ENCODE data around the gene RASA3. TPM values are rescaled to one million over a fixed set of nuclear protein-coding genes. Genes with fewer than 3 reads are reported as not detected.
A peak's percentile ranks its signal among the peaks of the same experiment; 100 is the strongest.

The RASA3 gene
- total RNA-seq, 1 experiment from 2014 or later = 9.1 TPM

GRCh38 chr13:113998781-113999617, 133.4 kb downstream of the RASA3 start:
- POLR2A ChIA-PET (ENCODE audit: unreplicated experiment) = no interaction called here
- H3K9ac ChIP-seq (ENCODE audit: low read length) = no peak overlapping the region
- no peak for DNase-seq

GRCh38 chr13:113997845-113998751, 134.3 kb downstream of the RASA3 start:
- POLR2A ChIA-PET (ENCODE audit: unreplicated experiment) = no interaction called here
- Histone ChIP-seq H3K27ac (ENCODE audit: low read length) (peak overlapping the region; percentile 50), H3K4me2 (ENCODE audit: low read length) (no peak overlapping the region), H3F3A (ENCODE audit: low read length, unreplicated experiment) (no peaks in the 10 kb centered on the region), H3K9me3 (ENCODE audit: low read length) (no peaks in the 10 kb centered on the region), H3K36me3 (ENCODE audit: low read depth, low read length) (no peaks in the 10 kb centered on the region), H3K27me3 (ENCODE audit: low read length) (no peaks in the 10 kb centered on the region), H2AFZ (ENCODE audit: low read length) (no peak overlapping the region), H3K4me1 (ENCODE audit: insufficient read depth, low read length) (peaks cover 17% of the 10 kb centered on the region), H3K9ac (ENCODE audit: low read length) (no peak overlapping the region), H3K9me2 (replicated peaks; ENCODE audit: low read length) (no peaks in the 10 kb centered on the region), H3K4me3 (ENCODE audit: low read length) (no peak overlapping the region), H4K20me1 (ENCODE audit: low read length) (no peaks in the 10 kb centered on the region), H3K79me2 (ENCODE audit: low read length) (no peaks in the 10 kb centered on the region)
- CTCF ChIA-PET = interaction anchor here (0.5 kb wide), 1 partner anchor 90 kb away, joined by 3 read pairs; no protein-coding TSS in a partner anchor
- peak; percentile 8 for DNase-seq
- intact Hi-C loops (cut with micrococcal nuclease) = no loop called here
- TF ChIP-seq EZH2 (IDR thresholded peaks at IDR 0.05; ENCODE audit: low read length, unreplicated experiment) (no peak), CTCF (conservative IDR thresholded peaks at IDR 0.05; ENCODE audit: low read depth, low read length) (no peak), EZH2phosphoT487 (IDR thresholded peaks at IDR 0.05; ENCODE audit: borderline replicate concordance, low read length) (no peak)
- no TSS peak for BruUV-seq (replicated peaks)
- ATAC-seq = no peak

More at GRCh38 chr13:113998781-113999617, 133.4 kb downstream of the RASA3 start:
- no peaks in the 10 kb centered on the region for H3K36me3 ChIP-seq (ENCODE audit: low read depth, low read length)
- H3K27me3 ChIP-seq (ENCODE audit: low read length) = no peaks in the 10 kb centered on the region
- ATAC-seq = no peak
- no peak overlapping the region for H3K27ac ChIP-seq (ENCODE audit: low read length)
- no peak overlapping the region for H2AFZ ChIP-seq (ENCODE audit: low read length)
- no peak overlapping the region for H3K4me3 ChIP-seq (ENCODE audit: low read length)
- no TSS peak for BruUV-seq (replicated peaks)
- no peaks in the 10 kb centered on the region for H3K79me2 ChIP-seq (ENCODE audit: low read length)
- TF ChIP-seq CTCF (conservative IDR thresholded peaks at IDR 0.05; ENCODE audit: low read depth, low read length) (no peak), EZH2phosphoT487 (IDR thresholded peaks at IDR 0.05; ENCODE audit: borderline replicate concordance, low read length) (no peak), EZH2 (IDR thresholded peaks at IDR 0.05; ENCODE audit: low read length, unreplicated experiment) (no peak)
- H3K9me3 ChIP-seq (ENCODE audit: low read length) = no peaks in the 10 kb centered on the region
- H3K4me1 ChIP-seq (ENCODE audit: insufficient read depth, low read length) = peaks cover 17% of the 10 kb centered on the region
- no peaks in the 10 kb centered on the region for H4K20me1 ChIP-seq (ENCODE audit: low read length)
- no peak overlapping the region for H3K4me2 ChIP-seq (ENCODE audit: low read length)
- intact Hi-C loops (cut with micrococcal nuclease) = no loop called here
- no peaks in the 10 kb centered on the region for H3K9me2 ChIP-seq (replicated peaks; ENCODE audit: low read length)
- CTCF ChIA-PET = interaction anchor here (0.5 to 0.6 kb wide), 2 partner anchors 89 to 147 kb away, joined by 3 read pairs; no protein-coding TSS in a partner anchor
- no peaks in the 10 kb centered on the region for H3F3A ChIP-seq (ENCODE audit: low read length, unreplicated experiment)
